ENCODE data around the gene FKBP1A.

DNA sequence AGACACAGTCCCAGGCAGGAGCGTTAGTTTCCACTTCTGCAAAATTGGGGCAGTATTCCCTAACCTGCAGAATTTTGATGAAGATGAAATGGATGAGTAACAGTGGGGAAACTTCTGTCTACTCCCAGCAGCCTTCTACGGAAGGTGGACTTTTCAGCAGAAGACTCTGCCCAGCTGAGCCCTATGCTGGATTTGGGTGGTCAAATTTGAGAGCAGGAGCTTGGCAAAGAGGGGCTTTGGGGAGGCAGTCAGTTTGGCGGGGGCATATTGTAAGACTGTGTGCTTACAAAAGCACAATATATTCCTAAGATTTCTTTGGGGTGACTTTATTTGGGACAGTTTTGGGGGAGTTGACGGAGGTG, 58.5 kb downstream of the FKBP1A start:
- TF ChIP-seq, protein P1, sequence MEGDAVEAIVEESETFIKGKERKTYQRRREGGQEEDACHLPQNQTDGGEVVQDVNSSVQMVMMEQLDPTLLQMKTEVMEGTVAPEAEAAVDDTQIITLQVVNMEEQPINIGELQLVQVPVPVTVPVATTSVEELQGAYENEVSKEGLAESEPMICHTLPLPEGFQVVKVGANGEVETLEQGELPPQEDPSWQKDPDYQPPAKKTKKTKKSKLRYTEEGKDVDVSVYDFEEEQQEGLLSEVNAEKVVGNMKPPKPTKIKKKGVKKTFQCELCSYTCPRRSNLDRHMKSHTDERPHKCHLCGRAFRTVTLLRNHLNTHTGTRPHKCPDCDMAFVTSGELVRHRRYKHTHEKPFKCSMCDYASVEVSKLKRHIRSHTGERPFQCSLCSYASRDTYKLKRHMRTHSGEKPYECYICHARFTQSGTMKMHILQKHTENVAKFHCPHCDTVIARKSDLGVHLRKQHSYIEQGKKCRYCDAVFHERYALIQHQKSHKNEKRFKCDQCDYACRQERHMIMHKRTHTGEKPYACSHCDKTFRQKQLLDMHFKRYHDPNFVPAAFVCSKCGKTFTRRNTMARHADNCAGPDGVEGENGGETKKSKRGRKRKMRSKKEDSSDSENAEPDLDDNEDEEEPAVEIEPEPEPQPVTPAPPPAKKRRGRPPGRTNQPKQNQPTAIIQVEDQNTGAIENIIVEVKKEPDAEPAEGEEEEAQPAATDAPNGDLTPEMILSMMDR (IDR thresholded peaks at IDR 0.05), result no peak
- no peak for TF ChIP-seq POLR2AphosphoS5 (IDR thresholded peaks at IDR 0.05)

All from stomach (tissue), 4 donors.